ENCODE data around the gene CSF1R. TPM values are rescaled to one million over a fixed set of nuclear protein-coding genes. Genes with fewer than 3 reads are reported as not detected.

Gene CSF1R
- total RNA-seq, 1 experiment from 2014 or later = not detected

GRCh38 chr5:150114773-150115408, 28.5 kb upstream of the CSF1R start:
- TF ChIP-seq CTCF (conservative IDR thresholded peaks at IDR 0.05; ENCODE audit: low read depth, low read length) (no peak), EZH2 (IDR thresholded peaks at IDR 0.05; ENCODE audit: borderline replicate concordance, low read depth, low read length, poor library complexity, severe bottlenecking) (no peak)
- no TSS peak for BruUV-seq (replicated peaks)
- Histone ChIP-seq H3K9me3 (ENCODE audit: low read depth, low read length, poor library complexity, severe bottlenecking) (no peaks in the 10 kb centered on the region), H3K36me3 (ENCODE audit: insufficient read depth, low read length, poor library complexity, severe bottlenecking) (peaks cover 7% of the 10 kb centered on the region), H3K4me3 (ENCODE audit: low read depth, low read length, poor library complexity, severe bottlenecking) (no peak overlapping the region), H3K27me3 (replicated peaks; ENCODE audit: insufficient read depth, low read depth, low read length, poor library complexity) (no peaks in the 10 kb centered on the region), H3K27ac (ENCODE audit: low read depth, low read length, poor library complexity, severe bottlenecking) (no peak overlapping the region), H3K4me1 (ENCODE audit: insufficient read depth, low read length, poor library complexity, severe bottlenecking) (peaks cover 4% of the 10 kb centered on the region)
- intact Hi-C loops (cut with micrococcal nuclease; ENCODE audit: unreplicated experiment) = loop anchor here (10.0 kb wide), 1 partner anchor 280 kb away; no protein-coding TSS in a partner anchor
- ChIA-PET CTCF (no interaction called here), POLR2A (ENCODE audit: low non-redundant PET) (no interaction called here)
- no peak for DNase-seq (ENCODE audit: low spot score)

- Histone ChIP-seq H3K4me1 (ENCODE audit: insufficient read depth, low read length, poor library complexity, severe bottlenecking) (peaks cover 9% of the 10 kb centered on the region), H3K9me3 (ENCODE audit: low read depth, low read length, poor library complexity, severe bottlenecking) (no peaks in the 10 kb centered on the region), H3K36me3 (ENCODE audit: insufficient read depth, low read length, poor library complexity, severe bottlenecking) (peaks cover 7% of the 10 kb centered on the region), H3K27ac (ENCODE audit: low read depth, low read length, poor library complexity, severe bottlenecking) (no peak overlapping the region), H3K27me3 (replicated peaks; ENCODE audit: insufficient read depth, low read depth, low read length, poor library complexity) (no peaks in the 10 kb centered on the region), H3K4me3 (ENCODE audit: low read depth, low read length, poor library complexity, severe bottlenecking) (no peak overlapping the region)
- ChIA-PET POLR2A (ENCODE audit: low non-redundant PET) (no interaction called here), CTCF (no interaction called here)
- BruUV-seq (replicated peaks) = no TSS peak
- DNase-seq (ENCODE audit: low spot score) = no peak
- TF ChIP-seq EZH2 (IDR thresholded peaks at IDR 0.05; ENCODE audit: borderline replicate concordance, low read depth, low read length, poor library complexity, severe bottlenecking) (no peak), CTCF (conservative IDR thresholded peaks at IDR 0.05; ENCODE audit: low read depth, low read length) (no peak)
- intact Hi-C loops (cut with micrococcal nuclease; ENCODE audit: unreplicated experiment) = loop anchor here (10.0 kb wide), 1 partner anchor 279 kb away; no protein-coding TSS in a partner anchor
Measured at GRCh38 chr5:150114102-150114641, 27.8 kb upstream of the CSF1R start.

- no TSS peak for BruUV-seq (replicated peaks)
- ChIA-PET POLR2A (ENCODE audit: low non-redundant PET) (no interaction called here), CTCF (no interaction called here)
- Histone ChIP-seq H3K4me3 (ENCODE audit: low read depth, low read length, poor library complexity, severe bottlenecking) (no peak overlapping the region), H3K9me3 (ENCODE audit: low read depth, low read length, poor library complexity, severe bottlenecking) (no peaks in the 10 kb centered on the region), H3K27ac (ENCODE audit: low read depth, low read length, poor library complexity, severe bottlenecking) (no peak overlapping the region), H3K36me3 (ENCODE audit: insufficient read depth, low read length, poor library complexity, severe bottlenecking) (peaks cover 7% of the 10 kb centered on the region), H3K4me1 (ENCODE audit: insufficient read depth, low read length, poor library complexity, severe bottlenecking) (peaks cover 11% of the 10 kb centered on the region), H3K27me3 (replicated peaks; ENCODE audit: insufficient read depth, low read depth, low read length, poor library complexity) (no peaks in the 10 kb centered on the region)
- TF ChIP-seq EZH2 (IDR thresholded peaks at IDR 0.05; ENCODE audit: borderline replicate concordance, low read depth, low read length, poor library complexity, severe bottlenecking) (no peak), CTCF (conservative IDR thresholded peaks at IDR 0.05; ENCODE audit: low read depth, low read length) (no peak)
- DNase-seq (ENCODE audit: low spot score) = no peak
- intact Hi-C loops (cut with micrococcal nuclease; ENCODE audit: unreplicated experiment) = loop anchor here (10.0 kb wide), 1 partner anchor 278 kb away; no protein-coding TSS in a partner anchor
Measured at GRCh38 chr5:150113047-150113744, 26.8 kb upstream of the CSF1R start.
